GM18505 (cell line): ENCODE data around the gene ZBTB14.

Source experiments
- ATAC-seq: cut with Tn5 transposase; IDR thresholded peaks from one replicate; pipeline ENCODE4 v1.9.1; 2021; ENCODE audit not compliant: unreplicated experiment
- POLR2A ChIP-seq: IDR thresholded peaks from 4 replicates; pipeline ENCODE4 v1.6.1; 2011; ENCODE audit warnings: borderline replicate concordance; ENCODE audit not compliant: insufficient read depth, insufficient read length; ENCODE audit errors: extremely low read depth

Gene ZBTB14

GRCh38 chr18:5300476-5301010, 5.0 kb upstream of the ZBTB14 start:
- TF ChIP-seq POLR2A: no peak

GRCh38 chr18:5298156-5298852, 2.8 kb upstream of the ZBTB14 start:
- no peak for ATAC-seq
- no peak for TF ChIP-seq POLR2A

More at GRCh38 chr18:5300476-5301010, 5.0 kb upstream of the ZBTB14 start:
- ATAC-seq: no peak

- ATAC-seq: no peak
- no peak for TF ChIP-seq POLR2A
Measured at GRCh38 chr18:5297597-5297996, 2.1 kb upstream of the ZBTB14 start.

GRCh38 chr18:5296706-5297320, 1.3 kb upstream of the ZBTB14 start:
- no peak for TF ChIP-seq POLR2A
- ATAC-seq: peak; percentile 6

- peak; percentile 57 for ATAC-seq
- peak; percentile 71 for TF ChIP-seq POLR2A
Measured at GRCh38 chr18:5295981-5296705, 617 bp upstream of the ZBTB14 start.

- ATAC-seq: peak; percentile 8
- TF ChIP-seq POLR2A: no peak
Measured at GRCh38 chr18:5294457-5295230, 882 bp downstream of the ZBTB14 start.

- no peak for ATAC-seq
- TF ChIP-seq POLR2A: no peak
Measured at GRCh38 chr18:5294113-5294456, 1.4 kb downstream of the ZBTB14 start.

- TF ChIP-seq POLR2A: no peak
- peak; percentile 68 for ATAC-seq
Measured at GRCh38 chr18:5288517-5288935, 7.0 kb downstream of the ZBTB14 start.

GRCh38 chr18:5287854-5288253, 7.7 kb downstream of the ZBTB14 start:
- ATAC-seq: no peak

GRCh38 chr18:5286525-5286924, 9.0 kb downstream of the ZBTB14 start:
- ATAC-seq: no peak
- no peak for TF ChIP-seq POLR2A

More at GRCh38 chr18:5287854-5288253, 7.7 kb downstream of the ZBTB14 start:
- no peak for TF ChIP-seq POLR2A

GRCh38 chr18:5285326-5285725, 10.2 kb downstream of the ZBTB14 start:
- TF ChIP-seq POLR2A: no peak
- ATAC-seq: no peak

GRCh38 chr18:5284808-5285207, 10.7 kb downstream of the ZBTB14 start:
- no peak for ATAC-seq
- TF ChIP-seq POLR2A: no peak

GRCh38 chr18:5282770-5283169, 12.8 kb downstream of the ZBTB14 start:
- TF ChIP-seq POLR2A: no peak
- no peak for ATAC-seq

- no peak for ATAC-seq
Measured at GRCh38 chr18:5276947-5277346, 18.6 kb downstream of the ZBTB14 start.

GRCh38 chr18:5275872-5276271, 19.7 kb downstream of the ZBTB14 start:
- no peak for TF ChIP-seq POLR2A
- ATAC-seq: no peak

More at GRCh38 chr18:5276947-5277346, 18.6 kb downstream of the ZBTB14 start:
- no peak for TF ChIP-seq POLR2A
